Activated naive CD4-positive, alpha-beta T cell treated with anti-CD3 and anti-CD28 coated beads, Interleukin-2, amount 50 U/mL, for 24 hours (primary cell): ENCODE measurements around the gene CACNA1F.

Experiments
- H3K27ac Mint-ChIP-seq: one replicate; pipeline ENCODE4 v1.8.0; 2021; ENCODE audit warnings: mild to moderate bottlenecking, mixed read lengths
- H3K27me3 Mint-ChIP-seq: one replicate; pipeline ENCODE4 v1.8.0; 2021; ENCODE audit warnings: mixed read lengths
- H3K36me3 Mint-ChIP-seq: one replicate; pipeline ENCODE4 v1.8.0; 2021; ENCODE audit warnings: mixed read lengths
- H3K4me1 Mint-ChIP-seq: one replicate; pipeline ENCODE4 v1.8.0; 2021; ENCODE audit warnings: mixed read lengths
- H3K4me3 Mint-ChIP-seq: one replicate; pipeline ENCODE4 v1.8.0; 2021; ENCODE audit warnings: mild to moderate bottlenecking, mixed read lengths
- H3K9me3 Mint-ChIP-seq: one replicate; pipeline ENCODE4 v1.8.0; 2021; ENCODE audit warnings: mixed read lengths

The CACNA1F gene

DNA sequence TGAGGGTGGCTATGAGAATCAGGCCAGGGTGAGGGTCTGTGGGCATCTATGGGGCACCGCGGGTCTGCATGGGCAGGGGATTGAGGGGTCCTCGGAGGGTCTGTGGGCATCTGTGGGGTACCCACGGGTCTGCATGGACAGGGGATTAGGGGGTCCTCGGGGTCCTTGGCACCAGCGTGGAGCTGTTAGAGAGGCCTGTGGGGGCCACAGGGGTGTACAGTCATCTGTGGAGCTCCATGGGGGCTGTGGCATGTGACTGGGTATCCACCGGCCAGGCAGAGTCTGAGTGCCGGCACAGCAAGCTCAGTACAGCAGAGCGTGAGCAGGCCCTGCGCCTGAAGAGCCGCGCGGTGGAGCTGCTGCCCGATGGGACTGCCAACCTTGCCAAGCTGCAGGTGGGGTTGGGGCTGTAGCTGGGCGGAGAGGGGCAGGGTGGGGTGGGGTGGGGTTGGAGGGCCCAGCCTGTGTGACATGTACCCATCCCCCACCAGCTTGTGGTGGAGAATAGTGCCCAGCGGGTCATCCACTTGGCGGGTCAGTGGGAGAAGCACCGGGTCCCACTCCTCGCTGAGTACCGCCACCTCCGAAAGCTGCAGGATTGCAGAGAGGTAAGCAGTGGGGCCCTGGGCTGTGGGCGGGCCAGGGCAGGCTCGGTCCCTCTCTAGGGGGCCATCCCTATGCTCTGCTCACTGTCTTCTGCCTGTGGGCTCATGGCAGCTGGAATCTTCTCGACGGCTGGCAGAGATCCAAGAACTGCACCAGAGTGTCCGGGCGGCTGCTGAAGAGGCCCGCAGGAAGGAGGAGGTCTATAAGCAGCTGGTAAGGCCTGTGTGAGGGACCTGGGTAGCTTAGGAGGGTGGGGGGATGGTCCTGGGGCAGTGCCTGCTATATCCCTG lies 15.0 kb upstream of the CACNA1F start:
- Mint-ChIP-seq H3K4me3 (no peak overlapping the region), H3K36me3 (peaks cover 11% of the 10 kb centered on the region), H3K4me1 (peaks cover 4% of the 10 kb centered on the region), H3K9me3 (no peaks in the 10 kb centered on the region), H3K27ac (no peak overlapping the region), H3K27me3 (no peaks in the 10 kb centered on the region)

DNA sequence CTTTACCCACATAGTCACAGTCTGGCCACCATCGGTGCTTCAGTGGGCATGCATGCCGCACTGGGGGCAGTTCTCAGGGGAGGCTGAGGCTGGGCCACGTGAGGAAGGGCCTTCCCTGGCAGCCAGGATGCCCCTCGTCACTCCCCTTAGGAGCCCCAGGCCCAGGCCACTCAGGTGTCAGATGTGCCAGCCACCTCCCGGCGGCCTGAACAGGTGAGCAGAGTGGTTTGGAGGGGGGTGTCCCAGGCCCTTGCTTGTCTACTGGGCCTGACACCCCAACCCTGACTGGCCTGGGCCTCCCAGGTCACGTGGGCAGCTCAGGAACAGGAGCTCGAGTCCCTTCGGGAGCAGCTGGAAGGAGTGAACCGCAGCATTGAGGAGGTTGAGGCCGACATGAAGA lies 14.2 kb upstream of the CACNA1F start:
- peaks cover 8% of the 10 kb centered on the region for H3K36me3 Mint-ChIP-seq
- no peaks in the 10 kb centered on the region for H3K9me3 Mint-ChIP-seq
- H3K27me3 Mint-ChIP-seq: no peaks in the 10 kb centered on the region

DNA sequence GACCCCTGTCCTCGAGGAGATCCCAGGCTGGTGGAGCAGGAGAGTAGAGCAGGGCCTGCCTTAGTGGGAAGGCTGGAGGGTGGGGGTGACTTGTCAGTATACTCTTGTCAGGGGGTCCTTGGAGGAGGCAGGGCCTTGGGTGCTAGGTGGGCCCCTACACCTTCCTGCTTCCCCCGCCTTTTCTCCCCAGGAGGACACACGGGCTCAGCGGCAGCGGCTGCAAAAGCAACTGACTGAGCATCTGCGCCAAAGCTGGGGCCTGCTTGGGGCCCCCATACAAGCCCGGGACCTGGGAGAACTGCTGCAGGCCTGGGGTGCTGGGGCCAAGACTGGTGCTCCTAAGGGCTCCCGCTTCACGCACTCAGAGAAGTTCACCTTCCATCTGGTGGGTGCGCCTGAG lies 13.4 kb upstream of the CACNA1F start:
- Mint-ChIP-seq H3K27ac (no peak overlapping the region), H3K36me3 (peaks cover 8% of the 10 kb centered on the region), H3K4me1 (peaks cover 4% of the 10 kb centered on the region), H3K9me3 (no peaks in the 10 kb centered on the region), H3K4me3 (no peak overlapping the region), H3K27me3 (no peaks in the 10 kb centered on the region)

More for the DNA sequence above, 14.2 kb upstream of the CACNA1F start:
- H3K4me1 Mint-ChIP-seq: peaks cover 4% of the 10 kb centered on the region
- no peak overlapping the region for H3K27ac Mint-ChIP-seq
- H3K4me3 Mint-ChIP-seq: no peak overlapping the region

- H3K9me3 Mint-ChIP-seq: no peaks in the 10 kb centered on the region
- H3K27ac Mint-ChIP-seq: peak overlapping the region; percentile 75
- H3K27me3 Mint-ChIP-seq: no peaks in the 10 kb centered on the region
- H3K4me3 Mint-ChIP-seq: no peak overlapping the region
- peaks cover 16% of the 10 kb centered on the region for H3K4me1 Mint-ChIP-seq
- H3K36me3 Mint-ChIP-seq: peaks cover 7% of the 10 kb centered on the region
Measured at GRCh38 chrX:49244207-49244606, 11.1 kb upstream of the CACNA1F start.

DNA sequence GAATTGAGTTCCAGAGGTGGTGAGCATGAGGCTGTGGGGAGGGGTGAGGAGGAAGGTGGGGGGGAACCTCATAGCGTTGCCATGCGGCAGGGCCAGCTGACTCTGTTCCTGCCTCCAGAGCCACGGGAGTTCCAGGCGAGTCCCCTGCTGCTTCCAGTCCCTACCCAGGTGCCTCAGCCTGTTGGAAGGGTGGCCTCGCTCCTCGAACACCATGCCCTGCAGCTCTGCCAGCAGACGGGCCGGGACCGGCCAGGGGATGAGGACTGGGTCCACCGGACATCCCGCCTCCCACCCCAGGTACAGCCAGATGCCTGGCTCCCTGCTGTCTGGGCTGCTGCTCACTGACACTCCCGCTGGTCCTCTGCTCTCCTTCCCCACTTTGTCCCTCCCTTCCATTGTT lies 10.0 kb upstream of the CACNA1F start:
- Mint-ChIP-seq H3K4me1 (peaks cover 21% of the 10 kb centered on the region), H3K4me3 (no peak overlapping the region), H3K9me3 (no peaks in the 10 kb centered on the region), H3K36me3 (peaks cover 8% of the 10 kb centered on the region), H3K27me3 (no peaks in the 10 kb centered on the region), H3K27ac (no peak overlapping the region)

GRCh38 chrX:49242545-49243066 lies 9.5 kb upstream of the CACNA1F start:
- Mint-ChIP-seq H3K9me3 (no peaks in the 10 kb centered on the region), H3K4me3 (no peak overlapping the region), H3K4me1 (peaks cover 21% of the 10 kb centered on the region), H3K36me3 (peaks cover 8% of the 10 kb centered on the region), H3K27ac (no peak overlapping the region), H3K27me3 (no peaks in the 10 kb centered on the region)

DNA sequence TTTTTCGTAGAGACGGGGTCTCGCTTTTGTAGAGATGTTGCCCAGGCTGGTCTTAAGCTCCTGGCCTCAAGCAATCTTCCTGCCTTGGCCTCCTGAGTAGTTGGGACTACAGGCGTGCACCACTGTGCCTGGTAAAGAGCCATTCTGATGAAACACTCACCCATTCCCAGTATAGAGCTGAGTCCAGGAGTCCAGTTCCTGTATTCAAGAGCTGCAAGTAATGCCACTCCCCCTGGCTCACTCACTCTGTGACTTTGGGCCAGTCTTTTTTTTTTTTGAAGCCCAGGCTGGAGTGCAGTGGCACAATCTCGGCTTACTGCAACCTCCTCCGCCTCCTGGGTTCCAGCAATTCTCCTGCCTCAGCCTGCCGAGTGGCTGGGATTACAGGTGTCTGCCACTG lies 5.6 kb upstream of the CACNA1F start:
- Mint-ChIP-seq H3K27ac (no peak overlapping the region), H3K36me3 (peaks cover 3% of the 10 kb centered on the region), H3K9me3 (no peaks in the 10 kb centered on the region), H3K4me3 (no peak overlapping the region), H3K4me1 (peaks cover 31% of the 10 kb centered on the region), H3K27me3 (no peaks in the 10 kb centered on the region)

GRCh38 chrX:49237060-49237459 lies 3.9 kb upstream of the CACNA1F start:
- Mint-ChIP-seq H3K36me3 (peaks cover 3% of the 10 kb centered on the region), H3K27ac (peak overlapping the region; percentile 93), H3K4me3 (peak overlapping the region; percentile 81), H3K27me3 (no peaks in the 10 kb centered on the region), H3K4me1 (peaks cover 31% of the 10 kb centered on the region), H3K9me3 (no peaks in the 10 kb centered on the region)

DNA sequence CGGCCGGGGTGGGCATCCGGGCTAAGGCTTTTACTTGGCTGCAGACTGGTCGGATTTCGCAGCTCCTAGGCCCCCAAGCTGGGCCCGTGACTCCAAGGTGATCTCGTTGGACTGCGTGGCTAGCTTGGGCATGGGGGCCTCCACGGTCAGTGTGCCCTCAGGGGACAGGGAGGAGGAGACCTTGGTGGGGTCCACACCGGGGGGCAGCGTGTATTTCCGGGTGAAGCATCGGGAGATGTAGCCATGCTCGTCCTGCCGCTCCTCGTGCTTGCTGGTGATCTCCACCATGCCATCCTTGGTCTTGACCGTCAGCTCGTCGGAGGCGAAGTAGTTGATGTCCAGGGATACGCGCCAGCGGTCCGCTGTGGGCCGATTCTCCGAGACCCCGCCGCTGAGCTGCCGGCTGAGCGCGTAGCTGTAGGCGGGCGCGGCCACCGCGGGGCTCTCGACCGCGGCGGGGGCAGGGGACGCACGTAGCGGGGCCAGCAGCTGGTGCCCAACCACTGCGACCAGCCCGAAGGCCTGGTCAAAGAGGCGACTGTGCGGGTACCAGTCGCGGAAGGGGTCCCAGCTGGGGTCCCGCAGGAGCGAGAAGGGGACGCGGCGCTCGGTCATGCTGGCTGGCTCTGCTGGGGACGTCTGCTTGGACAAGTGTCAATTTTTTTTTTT lies 881 bp upstream of the CACNA1F start:
- H3K9me3 Mint-ChIP-seq: no peaks in the 10 kb centered on the region
- H3K27ac Mint-ChIP-seq: no peak overlapping the region
- H3K4me1 Mint-ChIP-seq: peaks cover 18% of the 10 kb centered on the region
- peaks cover 2% of the 10 kb centered on the region for H3K36me3 Mint-ChIP-seq
- no peak overlapping the region for H3K4me3 Mint-ChIP-seq
- H3K27me3 Mint-ChIP-seq: no peaks in the 10 kb centered on the region

DNA sequence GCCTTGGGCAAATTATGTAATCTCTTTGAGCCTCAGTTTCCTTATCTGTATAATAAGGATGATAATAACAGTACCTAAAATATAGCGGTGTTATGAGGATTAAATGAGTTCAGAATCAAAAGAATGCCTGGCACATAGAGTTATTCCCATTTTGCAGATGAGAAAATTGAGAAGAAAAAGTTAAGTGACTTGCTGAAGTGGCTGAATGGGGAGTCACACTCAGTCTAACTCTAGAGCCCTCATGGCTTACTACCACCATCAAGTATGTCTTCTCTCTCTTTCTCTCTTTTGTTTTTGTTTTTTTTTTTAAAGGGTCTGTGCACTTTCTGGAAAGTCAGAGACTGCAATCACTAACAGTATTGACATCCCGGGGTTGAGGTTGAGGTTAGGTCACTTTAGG lies 615 bp downstream of the CACNA1F start:
- H3K4me1 Mint-ChIP-seq: peaks cover 15% of the 10 kb centered on the region
- no peaks in the 10 kb centered on the region for H3K27me3 Mint-ChIP-seq
- no peaks in the 10 kb centered on the region for H3K9me3 Mint-ChIP-seq
- no peak overlapping the region for H3K4me3 Mint-ChIP-seq
- H3K27ac Mint-ChIP-seq: peak overlapping the region; percentile 59
- peaks cover 2% of the 10 kb centered on the region for H3K36me3 Mint-ChIP-seq

DNA sequence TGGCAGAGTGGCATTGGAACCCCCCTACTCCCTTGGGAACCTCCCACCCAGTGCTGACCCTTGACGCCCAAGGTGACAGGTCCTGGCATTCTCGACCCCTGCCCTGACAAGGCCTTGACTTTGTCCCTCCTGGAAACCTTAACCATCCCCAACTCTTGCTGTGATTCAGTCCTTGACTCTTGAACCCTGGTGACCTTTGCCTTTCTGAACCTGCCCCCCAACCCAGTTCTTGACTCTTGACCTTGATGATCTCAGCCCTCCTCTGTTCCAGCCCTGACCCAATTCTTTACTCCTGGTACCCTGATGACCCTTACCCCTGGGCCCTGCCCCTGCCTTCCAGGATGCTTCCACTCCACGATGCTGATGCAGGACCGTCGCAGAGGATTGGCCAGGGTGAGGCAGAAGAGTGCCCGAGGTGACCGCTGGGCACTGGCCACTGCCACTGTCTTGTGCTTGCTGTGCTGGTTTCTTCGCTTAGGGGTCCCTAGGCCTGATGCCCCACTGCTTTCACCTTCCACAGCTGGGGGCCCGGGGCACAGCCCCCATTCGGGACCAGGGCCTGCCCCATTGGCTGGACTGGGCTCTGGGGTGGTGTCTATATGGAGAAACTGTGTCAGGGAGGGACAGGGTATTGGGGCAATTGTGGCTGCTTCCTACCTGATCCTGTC lies 1.7 kb downstream of the CACNA1F start:
- Mint-ChIP-seq H3K36me3 (no peaks in the 10 kb centered on the region), H3K4me3 (peak overlapping the region; percentile 79), H3K9me3 (no peaks in the 10 kb centered on the region), H3K27ac (peak overlapping the region; percentile 82), H3K4me1 (peaks cover 5% of the 10 kb centered on the region), H3K27me3 (no peaks in the 10 kb centered on the region)

DNA sequence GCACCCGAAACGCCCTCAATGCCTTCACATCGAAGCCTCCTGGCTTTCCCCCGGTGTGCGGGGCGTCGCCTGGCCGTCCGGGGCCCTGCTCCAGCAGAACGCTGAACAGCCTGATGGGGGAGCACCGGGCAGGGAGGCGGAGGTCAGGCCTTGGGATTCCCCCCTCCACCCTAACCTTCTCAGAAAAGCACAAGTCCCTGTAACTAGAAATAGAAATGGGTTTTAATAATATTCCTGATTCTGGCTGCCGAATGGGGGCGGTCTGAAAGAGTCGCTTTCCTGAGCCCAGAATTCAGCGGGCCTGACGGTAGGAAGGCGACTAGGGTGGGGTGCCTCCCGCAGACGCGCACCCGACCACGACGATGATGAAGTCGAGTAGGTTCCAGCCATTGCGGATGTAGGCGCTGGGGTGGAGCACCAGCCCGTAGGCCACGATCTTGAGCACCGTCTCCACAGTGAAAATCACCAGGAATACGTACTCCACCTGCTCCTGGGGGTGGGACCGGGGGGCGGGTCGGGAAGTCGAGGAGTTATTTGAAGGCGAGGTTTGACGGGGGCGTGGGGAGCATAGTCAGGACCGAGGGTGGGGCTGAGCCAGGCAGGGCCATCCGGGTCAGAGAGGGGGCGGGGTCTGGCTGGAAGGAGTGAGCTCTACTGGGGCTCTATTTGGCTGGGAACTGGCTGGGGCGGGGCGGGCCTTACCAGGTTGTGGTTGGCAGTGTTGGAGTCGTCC lies 2.5 kb downstream of the CACNA1F start:
- H3K4me3 Mint-ChIP-seq: peak overlapping the region; percentile 79

DNA sequence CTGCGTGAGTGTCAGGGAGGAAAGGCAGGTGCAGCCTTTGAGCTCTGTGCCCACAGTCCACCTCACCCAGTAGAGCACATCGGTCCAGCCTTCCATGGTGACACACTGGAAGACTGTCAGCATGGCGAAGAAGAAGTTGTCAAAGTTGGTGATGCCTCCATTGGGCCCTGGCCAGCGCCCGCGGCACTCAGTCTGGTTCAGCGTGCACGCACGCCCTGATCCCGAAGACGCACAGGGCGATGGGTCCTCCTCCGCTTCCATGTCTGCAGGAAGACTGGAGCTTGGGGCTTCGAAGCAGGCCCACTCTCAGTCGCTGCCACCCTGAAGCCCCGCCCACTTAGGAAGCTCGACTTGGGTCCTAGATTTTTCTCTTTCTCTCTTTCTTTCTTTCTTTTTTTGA lies 5.0 kb downstream of the CACNA1F start:
- Mint-ChIP-seq H3K9me3 (no peaks in the 10 kb centered on the region), H3K4me1 (no peaks in the 10 kb centered on the region), H3K27ac (no peak overlapping the region), H3K4me3 (no peak overlapping the region), H3K36me3 (no peaks in the 10 kb centered on the region), H3K27me3 (no peaks in the 10 kb centered on the region)

More for the DNA sequence above, 2.5 kb downstream of the CACNA1F start:
- no peaks in the 10 kb centered on the region for H3K27me3 Mint-ChIP-seq
- no peaks in the 10 kb centered on the region for H3K9me3 Mint-ChIP-seq
- H3K4me1 Mint-ChIP-seq: peaks cover 5% of the 10 kb centered on the region
- H3K27ac Mint-ChIP-seq: peak overlapping the region; percentile 46
- no peaks in the 10 kb centered on the region for H3K36me3 Mint-ChIP-seq

- no peaks in the 10 kb centered on the region for H3K4me1 Mint-ChIP-seq
- H3K4me3 Mint-ChIP-seq: no peak overlapping the region
- H3K9me3 Mint-ChIP-seq: no peaks in the 10 kb centered on the region
- H3K27me3 Mint-ChIP-seq: no peaks in the 10 kb centered on the region
- H3K36me3 Mint-ChIP-seq: no peaks in the 10 kb centered on the region
- no peak overlapping the region for H3K27ac Mint-ChIP-seq
Measured at GRCh38 chrX:49227726-49228125, 5.4 kb downstream of the CACNA1F start.

DNA sequence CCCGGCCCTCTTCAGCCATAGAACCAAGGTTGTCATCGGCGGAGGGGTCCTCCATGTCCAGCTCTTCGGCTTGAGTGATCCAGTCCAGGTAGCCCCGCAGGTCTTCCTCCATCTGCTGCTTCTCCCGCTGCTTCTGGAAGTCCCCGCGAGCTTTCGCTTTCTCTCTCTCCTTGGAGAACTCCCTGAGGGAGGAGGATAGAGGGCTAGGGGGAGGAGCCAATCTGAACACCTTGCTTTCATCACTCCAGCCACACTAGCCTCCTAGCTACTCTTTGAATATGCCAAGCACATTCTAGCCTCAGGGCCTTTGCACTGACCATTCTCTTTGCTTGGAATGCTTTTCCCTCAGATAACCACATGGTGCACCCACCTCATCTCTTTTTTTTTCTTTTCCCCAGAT lies 6.2 kb downstream of the CACNA1F start:
- no peaks in the 10 kb centered on the region for H3K4me1 Mint-ChIP-seq

More for the DNA sequence above, 6.2 kb downstream of the CACNA1F start:
- Mint-ChIP-seq H3K36me3 (no peaks in the 10 kb centered on the region), H3K27ac (no peak overlapping the region), H3K9me3 (no peaks in the 10 kb centered on the region), H3K4me3 (no peak overlapping the region), H3K27me3 (no peaks in the 10 kb centered on the region)
